Right renal cortex interstitium (tissue), 3 donors: Measurements from ENCODE around the gene BRSK2. TPM values are rescaled to one million over a fixed set of nuclear protein-coding genes. Genes with fewer than 3 reads are reported as not detected.
"Not testable (repeated sequence)": the region's sequence is repeated elsewhere in the genome, so short reads cannot be mapped to it uniquely, and the experiment has no call there.

ENCODE experiments used
- DNase-seq, 3 donors: peaks; one replicate each; pipeline ENCODE4 v3.0.0-alpha.2; 2013; ENCODE audit warnings: low read depth in 3 of 3, low spot score in 2 of 3
- polyA plus RNA-seq, 3 donors: library from polyadenylated mRNA; unstranded; fragments of 120-200 nt; gene quantifications; one replicate each; pipeline ENCODE4 v1.2.1, GENCODE V29; 2013; ENCODE audit not compliant: insufficient read length in 3 of 3

Gene BRSK2
- polyA plus RNA-seq, 3 donors, result 0.25 to 0.64 (median 0.49) TPM

- no peak for DNase-seq
These were observed 36.2 kb upstream of the BRSK2 start for GRCh38 chr11:1353383-1354124.

GRCh38 chr11:1354125-1354938 lies 35.4 kb upstream of the BRSK2 start:
- DNase-seq, result no peak

- DNase-seq, result no peak
These were observed 33.7 kb upstream of the BRSK2 start for GRCh38 chr11:1356007-1356435.

- no peak for DNase-seq
These were observed 33.2 kb upstream of the BRSK2 start for GRCh38 chr11:1356478-1356960.

- no peak for DNase-seq
These were observed 31.4 kb upstream of the BRSK2 start for GRCh38 chr11:1358286-1358685.

- DNase-seq, result not testable (repeated sequence)
These were observed 30.8 kb upstream of the BRSK2 start for GRCh38 chr11:1358931-1359330.

- no peak for DNase-seq
These were observed 30.2 kb upstream of the BRSK2 start for GRCh38 chr11:1359556-1359955.

- DNase-seq, result no peak
These were observed 29.4 kb upstream of the BRSK2 start for GRCh38 chr11:1360181-1360834.

GRCh38 chr11:1360835-1361357 lies 28.8 kb upstream of the BRSK2 start:
- DNase-seq, result no peak

- DNase-seq, result no peak
These were observed 27.9 kb upstream of the BRSK2 start for GRCh38 chr11:1361882-1362281.

- no peak for DNase-seq
These were observed 22.0 kb upstream of the BRSK2 start for GRCh38 chr11:1367721-1368120.

- DNase-seq, result no peak
These were observed 21.5 kb upstream of the BRSK2 start for GRCh38 chr11:1368216-1368615.

GRCh38 chr11:1368966-1369365 lies 20.8 kb upstream of the BRSK2 start:
- no peak for DNase-seq

- DNase-seq, result no peak
These were observed 20.2 kb upstream of the BRSK2 start for GRCh38 chr11:1369371-1370005.

- no peak for DNase-seq
These were observed 19.3 kb upstream of the BRSK2 start for GRCh38 chr11:1370186-1371025.

- no peak for DNase-seq
These were observed 18.8 kb upstream of the BRSK2 start for GRCh38 chr11:1371026-1371325.

GRCh38 chr11:1371377-1371776 lies 18.4 kb upstream of the BRSK2 start:
- no peak for DNase-seq

GRCh38 chr11:1371836-1372465 lies 17.8 kb upstream of the BRSK2 start:
- no peak for DNase-seq

- DNase-seq, result no peak
These were observed 17.1 kb upstream of the BRSK2 start for GRCh38 chr11:1372660-1373059.
